DOHH2 (cell line): ENCODE results near the gene GOT1.

Experiments
- CTCF ChIP-seq: fragments of 200-600 bp; sonication (generic); IDR thresholded peaks from one replicate; pipeline ENCODE4 v1.5.1; 2014; ENCODE audit warnings: antibody characterized with exemption, mild to moderate bottlenecking, low read depth, low read length; ENCODE audit not compliant: poor library complexity, severe bottlenecking
- EZH2phosphoT487 ChIP-seq: fragments of 200-600 bp; sonication (generic); IDR thresholded peaks from 2 replicates; pipeline ENCODE4 v1.6.1; 2017; ENCODE audit warnings: borderline replicate concordance, mild to moderate bottlenecking, antibody characterized with exemption, low read length, moderate library complexity, mixed read lengths

- TF ChIP-seq CTCF: no peak
- no peak for TF ChIP-seq EZH2phosphoT487
Measured at GRCh38 chr10:99411546-99411945, 18.9 kb downstream of the GOT1 start.
